22Rv1 (cell line): Measurements from ENCODE around the gene GAS6.

Experiments
- CTCF ChIP-seq: fragments of 450-650 bp; IDR thresholded peaks from 2 replicates; pipeline ENCODE4 v1.5.1; 2017; ENCODE audit warnings: mild to moderate bottlenecking
- ZFX ChIP-seq: fragments of 450-650 bp; IDR thresholded peaks from 2 replicates; pipeline ENCODE4 v1.6.1; 2017; ENCODE audit warnings: antibody characterized with exemption, borderline replicate concordance

- TF ChIP-seq CTCF (no peak), ZFX (no peak)
Observed at GRCh38 chr13:113860665-113861432, 3.0 kb downstream of the GAS6 start.
